ENCODE results near the gene PRM2. TPM values are rescaled to one million over a fixed set of nuclear protein-coding genes. Genes with fewer than 3 reads are reported as not detected.

The PRM2 gene
- total and polyA plus RNA-seq, 2 donors (not counting 3 experiments of a cell fraction or from before 2014, with no cell fraction given): not detected

- H3K4me3 ChIP-seq (replicated peaks in 1 of 3; ENCODE audit: insufficient read depth in 1 of 3, low read depth in 1 of 3, low read length in 3 of 3): no peak within 1 kb of the TSS
- H3K9ac ChIP-seq (replicated peaks; ENCODE audit: extremely low read depth, insufficient read depth, low read length): no peak within 1 kb of the TSS
- H3K36me3 ChIP-seq (ENCODE audit: control insufficient read depth in 2 of 2, extremely low read depth in 1 of 2, insufficient read depth in 2 of 2, low read length in 2 of 2): no peaks in the 10 kb centered on the region
- no TSS peak for BruUV-seq (replicated peaks)
- no peak within 1 kb of the TSS for H2AFZ ChIP-seq (ENCODE audit: low read depth, low read length)
- POLR2A ChIA-PET: no interaction called here
- DNase-seq (ENCODE audit: low read depth, low spot score) (no peak), FAIRE-seq (no peak)
- no peak within 1 kb of the TSS for H3K27ac ChIP-seq (ENCODE audit: insufficient read depth, low read depth, low read length)
- H3K9me3 ChIP-seq (replicated peaks; ENCODE audit: control insufficient read depth, insufficient read depth, low read length): no peaks in the 10 kb centered on the region
- H3K9me1 ChIP-seq (replicated peaks; ENCODE audit: control insufficient read depth, extremely low read depth, insufficient read depth, low read length): no peaks in the 10 kb centered on the region
- no peak within 1 kb of the TSS for H3K4me2 ChIP-seq (ENCODE audit: insufficient read depth, low read length)
- no peaks in the 10 kb centered on the region for H3K4me1 ChIP-seq (ENCODE audit: control insufficient read depth, extremely low read depth, insufficient read depth, low read length)
- H3K27me3 ChIP-seq (ENCODE audit: control insufficient read depth in 2 of 2, insufficient read depth in 2 of 2, low read length in 2 of 2): no peaks in the 10 kb centered on the region
- CTCF ChIA-PET: interaction anchor here (0.6 to 1.6 kb wide), 7 partner anchors 16 to 442 kb away, joined by 3 to 4 read pairs (median 3); no protein-coding TSS in a partner anchor
- H3K79me2 ChIP-seq (ENCODE audit: control insufficient read depth, insufficient read depth, low read length): no peaks in the 10 kb centered on the region
- no peaks in the 10 kb centered on the region for H4K20me1 ChIP-seq (replicated peaks; ENCODE audit: control insufficient read depth, extremely low read depth, insufficient read depth, low read length)
- intact Hi-C loops (cut with micrococcal nuclease) (no loop called here), dilution Hi-C loops (cut with MboI; ENCODE audit: extremely low pct_ligation_motif_present, low sequenced_read_pairs) (no loop called here)
- TF ChIP-seq FOS (IDR thresholded peaks at IDR 0.05; ENCODE audit: borderline replicate concordance, insufficient read depth, low read length) (no peak), JUN (IDR thresholded peaks at IDR 0.05; ENCODE audit: borderline replicate concordance, insufficient read depth, insufficient read length, low read depth) (no peak), EZH2 (IDR thresholded peaks at IDR 0.05; ENCODE audit: borderline replicate concordance, low read depth, low read length, severe bottlenecking) (no peak), MAX (IDR thresholded peaks at IDR 0.05; ENCODE audit: insufficient read depth, insufficient read length) (no peak), CTCF (IDR thresholded peaks at IDR 0.05; ENCODE audit: extremely low read depth in 1 of 2, insufficient read depth in 1 of 2, low read depth in 1 of 2, low read length in 2 of 2) (no peak), POLR2A (IDR thresholded peaks at IDR 0.05; ENCODE audit: low read depth, low read length) (no peak)
These were observed 3.2 kb downstream of the PRM2 start, which contains the start of gene PRM3 for GRCh38 chr16:11272921-11273720. PRM3 (minus strand) TSS chr16:11273629; CDS start chr16:11273595, 34 bp downstream.

Data from endothelial cell of umbilical vein (primary cell).